ENCODE results near the gene PTTG1IP.
"Not testable (repeated sequence)": the region's sequence is repeated elsewhere in the genome, so short reads cannot be mapped to it uniquely, and the experiment has no call there.

Gene PTTG1IP

GRCh38 chr21:44880405-44881197 is 7.1 kb upstream of the PTTG1IP start:
- DNase-seq: no peak

- DNase-seq: not testable (repeated sequence)
Observed at GRCh38 chr21:44879238-44879637, 5.7 kb upstream of the PTTG1IP start.

- DNase-seq: no peak
Observed at GRCh38 chr21:44878053-44878982, 4.8 kb upstream of the PTTG1IP start.

- DNase-seq: no peak
Observed at GRCh38 chr21:44876849-44877575, 3.5 kb upstream of the PTTG1IP start.

GRCh38 chr21:44875316-44875700 is 1.8 kb upstream of the PTTG1IP start:
- no peak for DNase-seq

GRCh38 chr21:44874497-44875315 is 1.2 kb upstream of the PTTG1IP start:
- peak; percentile 63 for DNase-seq

- no peak for DNase-seq
Observed at GRCh38 chr21:44874240-44874496, 678 bp upstream of the PTTG1IP start.

- DNase-seq: peak; percentile 60
Observed at GRCh38 chr21:44872649-44873355, 688 bp downstream of the PTTG1IP start.

GRCh38 chr21:44872323-44872648 is 1.2 kb downstream of the PTTG1IP start:
- DNase-seq: no peak

- no peak for DNase-seq
Observed at GRCh38 chr21:44871576-44872269, 1.8 kb downstream of the PTTG1IP start.

GRCh38 chr21:44870748-44871495 is 2.6 kb downstream of the PTTG1IP start:
- DNase-seq: no peak

GRCh38 chr21:44869781-44870747 is 3.4 kb downstream of the PTTG1IP start:
- no peak for DNase-seq

GRCh38 chr21:44868707-44869106 is 4.8 kb downstream of the PTTG1IP start:
- DNase-seq: no peak

- DNase-seq: no peak
Observed at GRCh38 chr21:44867999-44868700, 5.3 kb downstream of the PTTG1IP start.

GRCh38 chr21:44867464-44867863 is 6.0 kb downstream of the PTTG1IP start:
- no peak for DNase-seq

- DNase-seq: no peak
Observed at GRCh38 chr21:44866780-44867179, 6.7 kb downstream of the PTTG1IP start.

- DNase-seq: no peak
Observed at GRCh38 chr21:44865561-44866280, 7.8 kb downstream of the PTTG1IP start.
